ENCODE measurements around the gene RRAS. TPM values are rescaled to one million over a fixed set of nuclear protein-coding genes. Genes with fewer than 3 reads are reported as not detected.
"Not testable (repeated sequence)": the region's sequence is repeated elsewhere in the genome, so short reads cannot be mapped to it uniquely, and the experiment has no call there.

The RRAS gene
- total RNA-seq, 2 experiments from 2014 or later, result 12.2 to 14.4 TPM

- intact Hi-C loops (cut with micrococcal nuclease), result no loop called here
- no peak for DNase-seq
- no peaks in the 10 kb centered on the region for H3K9me3 Mint-ChIP-seq
- H3K27ac Mint-ChIP-seq, result no peak overlapping the region
- ChIA-PET CTCF (interaction anchor here (0.6 kb wide), 1 partner anchor 13 kb away, joined by 3 read pairs; no protein-coding TSS in a partner anchor), POLR2A (no interaction called here)
- peaks cover 1% of the 10 kb centered on the region for H3K36me3 Mint-ChIP-seq
- H3K4me1 Mint-ChIP-seq (ENCODE audit: low read depth), result peaks cover 23% of the 10 kb centered on the region
- no peak overlapping the region for H3K4me3 Mint-ChIP-seq
- H3K27me3 Mint-ChIP-seq, result no peaks in the 10 kb centered on the region
Observed at GRCh38 chr19:49635530-49636232, 4.3 kb downstream of the RRAS start.

- POLR2A ChIA-PET; CTCF ChIA-PET; H3K27ac Mint-ChIP-seq; H3K4me1 Mint-ChIP-seq (ENCODE audit: low read depth); DNase-seq; intact Hi-C loops (cut with micrococcal nuclease); H3K27me3 Mint-ChIP-seq; H3K9me3 Mint-ChIP-seq; H3K4me3 Mint-ChIP-seq; H3K36me3 Mint-ChIP-seq: not testable (repeated sequence)
Observed at GRCh38 chr19:49633273-49633672, 6.7 kb downstream of the RRAS start.

- no peaks in the 10 kb centered on the region for H3K9me3 Mint-ChIP-seq
- CTCF ChIA-PET, result no interaction called here
- no peaks in the 10 kb centered on the region for H3K27me3 Mint-ChIP-seq
- POLR2A ChIA-PET, result no interaction called here
- no peak for DNase-seq
- no peak overlapping the region for H3K27ac Mint-ChIP-seq
- no peak overlapping the region for H3K4me3 Mint-ChIP-seq
- peaks cover 3% of the 10 kb centered on the region for H3K4me1 Mint-ChIP-seq (ENCODE audit: low read depth)
- intact Hi-C loops (cut with micrococcal nuclease), result no loop called here
- no peaks in the 10 kb centered on the region for H3K36me3 Mint-ChIP-seq
Observed at GRCh38 chr19:49632576-49632975, 7.4 kb downstream of the RRAS start.

GRCh38 chr19:49631610-49632192, 8.2 kb downstream of the RRAS start:
- Mint-ChIP-seq H3K4me3 (no peak overlapping the region), H3K4me1 (ENCODE audit: low read depth) (peaks cover 3% of the 10 kb centered on the region), H3K36me3 (no peaks in the 10 kb centered on the region), H3K9me3 (no peaks in the 10 kb centered on the region), H3K27ac (no peak overlapping the region), H3K27me3 (no peaks in the 10 kb centered on the region)
- no peak for DNase-seq
- ChIA-PET POLR2A (interaction anchor here (0.5 kb wide), 1 partner anchor 45 kb away, joined by 3 read pairs; no protein-coding TSS in a partner anchor), CTCF (interaction anchor here (1.1 kb wide), 1 partner anchor 53 kb away, joined by 3 read pairs; no protein-coding TSS in a partner anchor)
- intact Hi-C loops (cut with micrococcal nuclease), result no loop called here

- intact Hi-C loops (cut with micrococcal nuclease), result no loop called here
- Mint-ChIP-seq H3K27me3 (no peaks in the 10 kb centered on the region), H3K4me1 (ENCODE audit: low read depth) (peaks cover 3% of the 10 kb centered on the region), H3K4me3 (no peak overlapping the region), H3K9me3 (no peaks in the 10 kb centered on the region), H3K27ac (no peak overlapping the region), H3K36me3 (no peaks in the 10 kb centered on the region)
- CTCF ChIA-PET, result interaction anchor here (1.1 kb wide), 1 partner anchor 54 kb away, joined by 3 read pairs; no protein-coding TSS in a partner anchor
- POLR2A ChIA-PET, result interaction anchor here (0.5 kb wide), 1 partner anchor 45 kb away, joined by 3 read pairs; no protein-coding TSS in a partner anchor
- no peak for DNase-seq
Observed at GRCh38 chr19:49631014-49631588, 8.8 kb downstream of the RRAS start.

- no peaks in the 10 kb centered on the region for H3K9me3 Mint-ChIP-seq
- H3K27ac Mint-ChIP-seq, result no peak overlapping the region
- intact Hi-C loops (cut with micrococcal nuclease), result no loop called here
- H3K27me3 Mint-ChIP-seq, result no peaks in the 10 kb centered on the region
- POLR2A ChIA-PET, result no interaction called here
- DNase-seq, result no peak
- no peaks in the 10 kb centered on the region for H3K4me1 Mint-ChIP-seq (ENCODE audit: low read depth)
- H3K36me3 Mint-ChIP-seq, result no peaks in the 10 kb centered on the region
- H3K4me3 Mint-ChIP-seq, result no peak overlapping the region
- CTCF ChIA-PET, result interaction anchor here (0.7 kb wide), 1 partner anchor 51 kb away, joined by 4 read pairs; no protein-coding TSS in a partner anchor
Observed at GRCh38 chr19:49629659-49630058, 10.3 kb downstream of the RRAS start.

GRCh38 chr19:49626226-49626625, 13.7 kb downstream of the RRAS start:
- no peak overlapping the region for H3K27ac Mint-ChIP-seq
- H3K4me1 Mint-ChIP-seq (ENCODE audit: low read depth), result no peaks in the 10 kb centered on the region
- peaks cover 3% of the 10 kb centered on the region for H3K36me3 Mint-ChIP-seq
- no peak overlapping the region for H3K4me3 Mint-ChIP-seq
- no peak for DNase-seq
- intact Hi-C loops (cut with micrococcal nuclease), result no loop called here
- ChIA-PET CTCF (no interaction called here), POLR2A (no interaction called here)
- no peaks in the 10 kb centered on the region for H3K27me3 Mint-ChIP-seq
- H3K9me3 Mint-ChIP-seq, result no peaks in the 10 kb centered on the region

GRCh38 chr19:49624967-49625910, 14.7 kb downstream of the RRAS start:
- Mint-ChIP-seq H3K9me3 (no peaks in the 10 kb centered on the region), H3K36me3 (peaks cover 3% of the 10 kb centered on the region), H3K4me1 (ENCODE audit: low read depth) (no peaks in the 10 kb centered on the region), H3K27ac (no peak overlapping the region), H3K27me3 (no peaks in the 10 kb centered on the region), H3K4me3 (no peak overlapping the region)
- no peak for DNase-seq
- CTCF ChIA-PET, result interaction anchor here (0.7 kb wide), 1 partner anchor 56 kb away, joined by 3 read pairs; no protein-coding TSS in a partner anchor
- POLR2A ChIA-PET, result no interaction called here
- intact Hi-C loops (cut with micrococcal nuclease), result no loop called here

- H3K4me3 Mint-ChIP-seq; H3K27me3 Mint-ChIP-seq; intact Hi-C loops (cut with micrococcal nuclease); H3K27ac Mint-ChIP-seq; H3K9me3 Mint-ChIP-seq; DNase-seq: not testable (repeated sequence)
- Mint-ChIP-seq H3K4me1 (ENCODE audit: low read depth) (peaks cover 14% of the 10 kb centered on the region), H3K36me3 (peaks cover 36% of the 10 kb centered on the region)
- ChIA-PET CTCF (interaction anchor here (3.0 kb wide), 1 partner anchor 54 kb away, joined by 14 read pairs; no protein-coding TSS in a partner anchor), POLR2A (interaction anchor here (2.1 kb wide), 1 partner anchor 26 kb away, joined by 4 read pairs; no protein-coding TSS in a partner anchor)
Observed at GRCh38 chr19:49617860-49618259, 22.1 kb downstream of the RRAS start.

- POLR2A ChIA-PET, result interaction anchor here (2.1 kb wide), 1 partner anchor 27 kb away, joined by 4 read pairs; no protein-coding TSS in a partner anchor
- intact Hi-C loops (cut with micrococcal nuclease), result no loop called here
- no peaks in the 10 kb centered on the region for H3K27me3 Mint-ChIP-seq
- DNase-seq, result no peak
- peaks cover 14% of the 10 kb centered on the region for H3K4me1 Mint-ChIP-seq (ENCODE audit: low read depth)
- no peak overlapping the region for H3K4me3 Mint-ChIP-seq
- peaks cover 36% of the 10 kb centered on the region for H3K36me3 Mint-ChIP-seq
- no peaks in the 10 kb centered on the region for H3K9me3 Mint-ChIP-seq
- H3K27ac Mint-ChIP-seq, result no peak overlapping the region
- CTCF ChIA-PET, result interaction anchor here (0.8 to 3.0 kb wide), 2 partner anchors 55 to 64 kb away, joined by 3 to 14 read pairs; no protein-coding TSS in a partner anchor
Observed at GRCh38 chr19:49616945-49617344, 23.0 kb downstream of the RRAS start.

- no peak overlapping the region for H3K27ac Mint-ChIP-seq
- intact Hi-C loops (cut with micrococcal nuclease), result no loop called here
Observed at GRCh38 chr19:49616532-49616931, 23.4 kb downstream of the RRAS start.

More at GRCh38 chr19:49616532-49616931, 23.4 kb downstream of the RRAS start:
- H3K4me3 Mint-ChIP-seq, result no peak overlapping the region
- CTCF ChIA-PET, result interaction anchor here (0.8 to 3.0 kb wide), 2 partner anchors 56 to 64 kb away, joined by 3 to 14 read pairs; no protein-coding TSS in a partner anchor
- H3K36me3 Mint-ChIP-seq, result peaks cover 36% of the 10 kb centered on the region
- H3K9me3 Mint-ChIP-seq, result no peaks in the 10 kb centered on the region
- no peak for DNase-seq
- no peaks in the 10 kb centered on the region for H3K27me3 Mint-ChIP-seq
- H3K4me1 Mint-ChIP-seq (ENCODE audit: low read depth), result peaks cover 14% of the 10 kb centered on the region
- POLR2A ChIA-PET, result interaction anchor here (2.1 kb wide), 1 partner anchor 27 kb away, joined by 4 read pairs; no protein-coding TSS in a partner anchor

All from activated CD4-positive, alpha-beta memory T cell treated with anti-CD3 and anti-CD28 coated beads for 36 hours (primary cell).